Bronchial epithelial cell (primary cell): ENCODE measurements around the gene AP3D1. TPM values are rescaled to one million over a fixed set of nuclear protein-coding genes. Genes with fewer than 3 reads are reported as not detected.

Experiments used
- DNase-seq: peaks from one replicate; pipeline ENCODE4 v3.0.0-alpha.2; 2010; ENCODE audit warnings: low read depth
- FAIRE-seq: peaks from 2 replicates; lab custom pipeline; 2011; peaks lifted over from hg19 to GRCh38; lab: Jason Lieb, UNC
- H3K27me3 ChIP-seq: 2 replicates; pipeline ENCODE4 v1.5.1; 2011; ENCODE audit warnings: low read length; ENCODE audit not compliant: control insufficient read depth, insufficient read depth
- H3K36me3 ChIP-seq: 2 replicates; pipeline ENCODE4 v1.5.1; 2011; ENCODE audit warnings: low read length; ENCODE audit not compliant: control insufficient read depth, insufficient read depth
- H3K4me3 ChIP-seq: 2 replicates; pipeline ENCODE4 v1.5.1; 2011; ENCODE audit warnings: mild to moderate bottlenecking, low read depth, low read length, control low read depth
- total RNA-seq: library from RNA; depleted of rRNA; stranded (reverse); fragments of >200 nt; gene quantifications from 2 replicates; pipeline ENCODE4 v1.2.1, GENCODE V29; 2014
- TF ChIP-seq, protein P1 (sequence below): IDR thresholded peaks from 2 replicates; pipeline ENCODE4 v1.5.1; 2011; ENCODE audit warnings: mild to moderate bottlenecking, moderate library complexity, low read length, control low read depth, inconsistent platforms; ENCODE audit not compliant: insufficient read depth, severe bottlenecking

AP3D1 gene
- total RNA-seq, 1 donor from 2014 or later: 72.1 TPM

DNA sequence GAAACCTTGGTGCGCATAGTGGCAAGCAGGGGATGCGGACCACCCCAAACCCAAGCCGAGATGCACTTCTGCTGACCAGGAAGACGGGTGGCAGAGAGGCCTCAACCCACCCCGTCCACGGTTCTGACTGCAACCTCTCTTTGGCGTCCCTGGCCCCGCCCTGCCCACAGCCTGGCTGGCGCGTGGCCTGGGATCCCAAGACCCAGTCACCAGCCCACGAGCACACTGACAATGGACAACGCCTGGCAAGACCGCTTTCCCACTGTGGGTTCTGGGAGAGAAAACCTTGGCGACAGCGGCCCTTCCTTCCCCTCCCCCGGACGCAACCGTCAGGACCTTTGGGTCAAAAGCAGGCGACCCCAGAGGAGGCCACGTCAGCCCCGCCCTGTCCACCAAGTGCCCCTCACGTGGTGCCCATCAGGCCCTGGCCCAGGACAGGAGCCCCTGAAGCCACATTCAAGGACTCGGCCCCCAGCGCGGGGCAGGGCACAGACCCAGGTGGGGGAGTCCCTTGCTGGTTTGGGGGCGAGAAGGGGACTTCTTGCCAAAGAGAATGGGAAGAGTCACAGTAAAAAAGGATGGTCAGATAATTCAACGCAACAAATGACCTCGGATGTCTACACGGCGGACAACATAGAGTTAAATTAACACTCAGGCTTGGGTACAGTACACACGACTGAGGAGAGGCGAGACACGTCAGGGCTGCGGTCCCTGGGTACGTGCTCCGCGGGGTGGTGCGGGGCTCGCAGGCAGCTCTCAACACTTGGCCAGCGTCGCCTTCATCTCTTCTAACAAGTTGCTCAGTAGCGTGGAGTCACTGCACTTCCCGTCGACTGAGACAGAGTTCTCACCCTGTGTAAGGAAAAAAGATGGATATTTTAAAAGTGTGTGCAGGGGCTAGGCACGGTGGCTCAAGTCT, 49.7 kb downstream of the AP3D1 start:
- DNase-seq (no peak), FAIRE-seq (no peak)
- H3K27me3 ChIP-seq: no peaks in the 10 kb centered on the region
- no peak overlapping the region for H3K4me3 ChIP-seq
- TF ChIP-seq, protein P1, sequence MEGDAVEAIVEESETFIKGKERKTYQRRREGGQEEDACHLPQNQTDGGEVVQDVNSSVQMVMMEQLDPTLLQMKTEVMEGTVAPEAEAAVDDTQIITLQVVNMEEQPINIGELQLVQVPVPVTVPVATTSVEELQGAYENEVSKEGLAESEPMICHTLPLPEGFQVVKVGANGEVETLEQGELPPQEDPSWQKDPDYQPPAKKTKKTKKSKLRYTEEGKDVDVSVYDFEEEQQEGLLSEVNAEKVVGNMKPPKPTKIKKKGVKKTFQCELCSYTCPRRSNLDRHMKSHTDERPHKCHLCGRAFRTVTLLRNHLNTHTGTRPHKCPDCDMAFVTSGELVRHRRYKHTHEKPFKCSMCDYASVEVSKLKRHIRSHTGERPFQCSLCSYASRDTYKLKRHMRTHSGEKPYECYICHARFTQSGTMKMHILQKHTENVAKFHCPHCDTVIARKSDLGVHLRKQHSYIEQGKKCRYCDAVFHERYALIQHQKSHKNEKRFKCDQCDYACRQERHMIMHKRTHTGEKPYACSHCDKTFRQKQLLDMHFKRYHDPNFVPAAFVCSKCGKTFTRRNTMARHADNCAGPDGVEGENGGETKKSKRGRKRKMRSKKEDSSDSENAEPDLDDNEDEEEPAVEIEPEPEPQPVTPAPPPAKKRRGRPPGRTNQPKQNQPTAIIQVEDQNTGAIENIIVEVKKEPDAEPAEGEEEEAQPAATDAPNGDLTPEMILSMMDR: no peak
- H3K36me3 ChIP-seq: peaks cover 38% of the 10 kb centered on the region

DNA sequence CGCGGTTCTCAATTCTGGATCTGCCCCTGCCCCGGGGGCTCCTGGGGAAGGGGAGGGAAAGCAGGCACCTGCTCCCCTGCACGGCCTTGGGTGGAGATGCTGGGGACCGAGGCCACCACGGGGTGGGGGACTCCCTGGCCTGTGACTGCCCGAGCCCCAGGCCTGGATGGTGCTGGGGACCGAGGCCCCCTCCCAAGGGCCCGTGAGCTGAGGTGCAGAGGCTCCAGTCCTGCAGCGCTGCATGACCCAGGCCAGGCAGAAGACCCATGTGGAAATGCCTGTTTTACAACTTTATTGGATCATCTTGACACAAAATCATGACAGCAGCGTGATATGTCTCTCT, 50.7 kb downstream of the AP3D1 start:
- Histone ChIP-seq H3K27me3 (no peaks in the 10 kb centered on the region), H3K4me3 (no peak overlapping the region), H3K36me3 (peaks cover 31% of the 10 kb centered on the region)
- FAIRE-seq: no peak
- TF ChIP-seq, protein P1: no peak
- DNase-seq: no peak

DNA sequence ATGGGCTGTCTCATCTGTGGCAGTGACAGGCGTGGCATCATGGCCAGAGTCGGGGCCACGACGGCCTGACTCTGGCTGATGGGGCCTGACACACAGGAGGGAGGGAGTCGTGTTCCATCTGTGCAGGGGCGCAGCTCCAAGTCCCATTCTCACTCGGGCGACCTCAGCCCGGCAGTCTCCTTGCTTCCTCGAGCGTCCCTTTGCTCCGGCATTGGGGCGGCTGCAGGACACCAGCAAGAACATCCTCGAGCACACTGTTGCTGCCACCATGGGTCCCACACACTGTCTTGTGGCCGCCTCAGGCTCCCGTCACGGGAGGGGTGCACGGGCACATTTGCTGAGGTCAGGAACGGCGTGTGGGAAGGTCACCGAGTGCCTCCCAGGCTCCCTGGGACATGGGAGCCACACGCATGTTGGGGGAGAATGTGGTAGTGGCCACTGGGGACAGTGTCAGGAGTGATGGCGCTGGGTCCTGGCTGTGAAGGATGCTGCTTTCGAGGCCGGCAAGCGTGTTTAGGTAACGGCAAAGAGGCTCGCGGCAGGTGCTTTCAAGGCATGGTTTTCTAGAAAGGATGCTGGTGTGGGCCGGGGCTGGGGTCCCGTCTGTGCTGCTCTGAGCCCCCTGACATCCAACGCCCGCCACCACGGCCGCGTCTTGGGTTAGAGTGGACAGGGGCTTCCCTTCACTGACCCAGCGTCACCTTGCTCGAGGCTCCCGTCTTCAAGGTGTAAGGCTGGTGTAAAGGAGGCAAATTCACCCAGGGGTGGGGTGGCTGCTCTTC, 51.2 kb downstream of the AP3D1 start:
- TF ChIP-seq, protein P1: no peak
- no peak for DNase-seq
- Histone ChIP-seq H3K4me3 (no peak overlapping the region), H3K36me3 (peaks cover 29% of the 10 kb centered on the region), H3K27me3 (no peaks in the 10 kb centered on the region)
- no peak for FAIRE-seq

DNA sequence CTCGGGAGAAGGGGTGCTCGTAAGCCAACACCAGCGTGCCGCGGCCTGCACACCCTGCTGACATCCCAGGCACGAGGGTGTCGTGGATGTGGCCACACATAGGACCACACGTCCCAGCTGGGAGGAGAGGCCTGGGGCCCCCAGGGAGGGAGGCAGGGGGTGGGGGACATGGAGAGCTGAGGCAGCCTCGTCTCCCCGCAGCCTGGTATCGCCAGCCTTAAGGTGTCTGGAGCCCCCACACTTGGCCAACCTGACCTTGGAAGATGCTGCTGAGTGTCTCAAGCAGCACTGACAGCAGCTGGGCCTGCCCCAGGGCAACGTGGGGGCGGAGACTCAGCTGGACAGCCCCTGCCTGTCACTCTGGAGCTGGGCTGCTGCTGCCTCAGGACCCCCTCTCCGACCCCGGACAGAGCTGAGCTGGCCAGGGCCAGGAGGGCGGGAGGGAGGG, 52.3 kb downstream of the AP3D1 start:
- Histone ChIP-seq H3K4me3 (no peak overlapping the region), H3K36me3 (peaks cover 29% of the 10 kb centered on the region), H3K27me3 (no peaks in the 10 kb centered on the region)
- DNase-seq: no peak
- FAIRE-seq: no peak
- TF ChIP-seq, protein P1: no peak

DNA sequence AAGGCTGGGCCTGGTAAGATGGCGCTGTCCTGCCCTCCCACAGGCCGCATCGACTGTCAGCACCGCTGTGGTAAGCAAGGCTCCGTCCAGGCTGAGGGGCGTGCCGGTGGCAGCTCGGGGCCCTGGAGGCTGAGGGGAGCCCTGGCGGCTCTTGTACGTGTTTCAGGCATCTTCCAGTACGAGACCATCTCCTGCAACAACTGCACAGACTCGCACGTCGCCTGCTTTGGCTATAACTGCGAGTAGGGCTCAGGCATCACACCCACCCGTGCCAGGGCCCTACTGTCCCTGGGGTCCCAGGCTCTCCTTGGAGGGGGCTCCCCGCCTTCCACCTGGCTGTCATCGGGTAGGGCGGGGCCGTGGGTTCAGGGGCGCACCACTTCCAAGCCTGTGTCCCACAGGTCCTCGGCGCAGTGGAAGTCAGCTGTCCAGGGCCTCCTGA, 53.5 kb downstream of the AP3D1 start:
- Histone ChIP-seq H3K36me3 (peaks cover 19% of the 10 kb centered on the region), H3K4me3 (no peak overlapping the region), H3K27me3 (no peaks in the 10 kb centered on the region)
- DNase-seq (no peak), FAIRE-seq (no peak)
- TF ChIP-seq, protein P1: no peak
